IMR-90 (cell line): Measurements from ENCODE around the gene MRC2. TPM values are rescaled to one million over a fixed set of nuclear protein-coding genes. Genes with fewer than 3 reads are reported as not detected.
"Not testable (repeated sequence)": the region's sequence is repeated elsewhere in the genome, so short reads cannot be mapped to it uniquely, and the experiment has no call there.

Experiments used
- ATAC-seq: fragments of 200-7000 bp; cut with Tn5 transposase; 2 replicates; pipeline ENCODE4 v1.9.1; 2020; ENCODE audit warnings: low read depth, mild to moderate bottlenecking, moderate library complexity
- BruUV-seq: library from RNA; stranded (reverse); fragments of 400-500 nt; replicated peaks from 2 replicates; lab custom pipeline; 2021; lab: Mats Ljungman, UMichigan
- CTCF ChIA-PET: fragments of 300-600 bp; formaldehyde crosslinking; extraction: SDS; loops from one replicate; lab custom pipeline; 2021; ENCODE audit warnings: antibody characterized with exemption; lab: Yijun Ruan, JAX
- POLR2A ChIA-PET: fragments of 300-600 bp; sonication (Branson Sonifier 250); formaldehyde crosslinking; loops from one replicate; lab custom pipeline; 2022; ENCODE audit warnings: antibody characterized with exemption; ENCODE audit not compliant: unreplicated experiment; lab: Charles Lee
- DNase-seq: peaks from one replicate; pipeline ENCODE4 v3.0.0; 2013
- H2AFZ ChIP-seq: replicated peaks from 2 replicates; pipeline ENCODE3; 2013; ENCODE audit warnings: low read length, mild to moderate bottlenecking; ENCODE audit not compliant: poor library complexity
- H2AK5ac ChIP-seq: 2 replicates; pipeline ENCODE4 v1.6.1; 2013; ENCODE audit warnings: low read depth, low read length, inconsistent platforms
- H2AK9ac ChIP-seq: replicated peaks from 2 replicates; pipeline ENCODE3; 2013; ENCODE audit warnings: mild to moderate bottlenecking, low read depth, low read length, moderate library complexity; ENCODE audit not compliant: poor library complexity
- H2BK120ac ChIP-seq: 2 replicates; pipeline ENCODE4 v1.6.1; 2013; ENCODE audit warnings: low read depth, low read length, inconsistent platforms
- H2BK15ac ChIP-seq: 3 replicates; pipeline ENCODE4 v1.6.1; 2013; ENCODE audit warnings: low read depth, low read length, inconsistent platforms
- H2BK20ac ChIP-seq: 2 replicates; pipeline ENCODE4 v1.6.1; 2013; ENCODE audit warnings: low read depth, mild to moderate bottlenecking, inconsistent platforms, low read length, moderate library complexity
- H2BK5ac ChIP-seq: 2 replicates; pipeline ENCODE4 v1.6.1; 2013; ENCODE audit warnings: mild to moderate bottlenecking, low read depth, low read length, inconsistent platforms; ENCODE audit not compliant: poor library complexity, severe bottlenecking
- H3K14ac ChIP-seq: replicated peaks from 2 replicates; pipeline ENCODE4 v1.6.1; 2013; ENCODE audit warnings: low read depth, low read length, inconsistent platforms
- H3K18ac ChIP-seq: 2 replicates; pipeline ENCODE4 v1.6.1; 2013; ENCODE audit warnings: low read depth, low read length, control low read depth
- H3K23ac ChIP-seq: 2 replicates; pipeline ENCODE4 v1.6.1; 2013; ENCODE audit warnings: low read depth, low read length, inconsistent platforms
- H3K27ac ChIP-seq: 2 replicates; pipeline ENCODE4 v1.5.1; 2013; ENCODE audit warnings: mild to moderate bottlenecking, control low read depth, low read length; ENCODE audit not compliant: insufficient read depth
- H3K27me3 ChIP-seq: 2 replicates; pipeline ENCODE4 v1.6.1; 2013; ENCODE audit warnings: low read length; ENCODE audit not compliant: control insufficient read depth, insufficient read depth
- H3K36me3 ChIP-seq: 2 replicates; pipeline ENCODE4 v1.6.1; 2013; ENCODE audit warnings: low read length, mixed read lengths; ENCODE audit not compliant: control insufficient read depth, insufficient read depth
- H3K4ac ChIP-seq: 2 replicates; pipeline ENCODE4 v1.6.1; 2013; ENCODE audit warnings: low read depth, low read length, inconsistent platforms
- H3K4me1 ChIP-seq: 2 replicates; pipeline ENCODE4 v1.6.1; 2013; ENCODE audit warnings: low read length, mixed read lengths; ENCODE audit not compliant: control insufficient read depth, insufficient read depth
- H3K4me2 ChIP-seq: 2 replicates; pipeline ENCODE4 v1.6.1; 2013; ENCODE audit warnings: low read depth, mild to moderate bottlenecking, control low read depth, low read length, moderate library complexity
- H3K4me3 ChIP-seq: 2 replicates; pipeline ENCODE4 v1.5.1; 2013; ENCODE audit warnings: low read depth, mild to moderate bottlenecking, control low read depth, low read length, moderate library complexity; ENCODE audit not compliant: insufficient read depth
- H3K56ac ChIP-seq: 2 replicates; pipeline ENCODE4 v1.6.1; 2013; ENCODE audit warnings: low read length, inconsistent platforms; ENCODE audit not compliant: insufficient read depth; ENCODE audit errors: extremely low read depth
- H3K79me1 ChIP-seq, 2 experiments: 2 replicates each; pipeline ENCODE4 v1.6.1; 2013; ENCODE audit warnings: low read length in 2 of 2, inconsistent platforms in 1 of 2, low read depth in 1 of 2
- H3K9ac ChIP-seq: 2 replicates; pipeline ENCODE4 v1.6.1; 2013; ENCODE audit warnings: low read depth, low read length, control low read depth
- H3K9me1 ChIP-seq: 2 replicates; pipeline ENCODE4 v1.6.1; 2013; ENCODE audit warnings: low read length, inconsistent platforms; ENCODE audit not compliant: insufficient read depth
- H3K9me3 ChIP-seq: 2 replicates; pipeline ENCODE4 v1.6.1; 2013; ENCODE audit warnings: low read length; ENCODE audit not compliant: control insufficient read depth, insufficient read depth
- H4K20me1 ChIP-seq: 2 replicates; pipeline ENCODE4 v1.6.1; 2013; ENCODE audit warnings: low read length, inconsistent platforms; ENCODE audit not compliant: insufficient read depth
- H4K5ac ChIP-seq: 2 replicates; pipeline ENCODE4 v1.6.1; 2013; ENCODE audit warnings: mild to moderate bottlenecking, low read depth, low read length, control low read depth
- H4K8ac ChIP-seq, 2 experiments: 2 replicates each; pipeline ENCODE4 v1.6.1; 2013; ENCODE audit warnings: low read depth in 2 of 2, low read length in 2 of 2, control low read depth in 1 of 2, inconsistent platforms in 1 of 2
- H4K91ac ChIP-seq: 2 replicates; pipeline ENCODE4 v1.6.1; 2013; ENCODE audit warnings: low read depth, low read length, inconsistent platforms; ENCODE audit not compliant: insufficient read depth
- WGBS, 2 experiments: methylation state at CpG; one replicate each; pipeline versions ENCODE4 v1.1.5 to v1.1.7; 2013; ENCODE audit warnings: missing lambda C conversion rate in 2 of 2; ENCODE audit not compliant: insufficient read length in 1 of 2; ENCODE audit errors: extremely low coverage in 2 of 2; 5-methylcytosine and 5-hydroxymethylcytosine counted together
- dilution Hi-C: fragments of 300-500 bp; cut with HindIII; formaldehyde crosslinking; loops from one replicate; pipeline ENCODE4 v1.14.3; 2018; ENCODE audit warnings: low sequenced_read_pairs; ENCODE audit not compliant: unreplicated experiment
- in situ Hi-C: fragments of 300-500 bp; cut with MboI; formaldehyde crosslinking; loops from 3 replicates; pipeline ENCODE4 v1.14.3; 2019; ENCODE audit warnings: low sequenced_read_pairs, inconsistent platforms, mixed read lengths
- intact Hi-C: fragments of 100-400 bp; cut with micrococcal nuclease; formaldehyde crosslinking; loops from 2 replicates; pipeline ENCODE4 v1.10.0; 2022
- polyA plus RNA-seq, 3 experiments: library from polyadenylated mRNA; depleted of rRNA; stranded (reverse); fragments of >200 nt; gene quantifications; 2 replicates each; pipeline ENCODE4 v1.2.3, GENCODE V29; 2012; ENCODE audit warnings: low replicate concordance in 1 of 3
- total RNA-seq: library from RNA; depleted of rRNA; stranded (reverse); fragments of >200 nt; gene quantifications from 2 replicates; pipeline ENCODE4 v1.2.3, GENCODE V29; 2012

MRC2 gene
- total and polyA plus RNA-seq, 2 of the 4 experiments (the other 2 are of a cell fraction): 39.3 to 137 TPM

- H3K4me2 ChIP-seq, H3K56ac ChIP-seq, H4K91ac ChIP-seq, DNase-seq, CTCF ChIA-PET, H2AK9ac ChIP-seq, H2AFZ ChIP-seq, H2BK5ac ChIP-seq, BruUV-seq, H3K27ac ChIP-seq, in situ Hi-C loops, H4K8ac ChIP-seq, H4K5ac ChIP-seq, H3K14ac ChIP-seq, H2BK120ac ChIP-seq, POLR2A ChIA-PET, H3K4me1 ChIP-seq, H3K4me3 ChIP-seq, H3K27me3 ChIP-seq, H3K4ac ChIP-seq, H3K9ac ChIP-seq, H3K18ac ChIP-seq, H3K9me3 ChIP-seq, H4K20me1 ChIP-seq, ATAC-seq, H2BK20ac ChIP-seq, H2AK5ac ChIP-seq, H2BK15ac ChIP-seq, dilution Hi-C loops, H3K23ac ChIP-seq: not testable (repeated sequence)
- peaks cover 39% of the 10 kb centered on the region for H3K36me3 ChIP-seq
- intact Hi-C loops: loop anchor here (5.0 kb wide), 1 partner anchor 40 kb away; no protein-coding TSS in a partner anchor
- 100% methylated on average over 3 of the region's 12 CpGs; no CpG with 5 or more reads in 1 of the 2 experiments for WGBS, 2 experiments
- H3K79me1 ChIP-seq: peaks cover 21 to 40% of the 10 kb centered on the region in 2 experiments
- H3K9me1 ChIP-seq: peaks cover 12% of the 10 kb centered on the region
Observed at GRCh38 chr17:62612289-62612688, 15.2 kb upstream of the MRC2 start.

- H4K20me1 ChIP-seq, H4K91ac ChIP-seq, H3K9me3 ChIP-seq, H3K27me3 ChIP-seq, DNase-seq, CTCF ChIA-PET, H3K4me1 ChIP-seq, H2AFZ ChIP-seq, POLR2A ChIA-PET, H2BK20ac ChIP-seq, BruUV-seq, H2BK15ac ChIP-seq, H3K27ac ChIP-seq, H2AK5ac ChIP-seq, H3K18ac ChIP-seq, H3K56ac ChIP-seq, H2AK9ac ChIP-seq, H3K9ac ChIP-seq, in situ Hi-C loops, H3K4ac ChIP-seq, dilution Hi-C loops, H4K8ac ChIP-seq, H2BK5ac ChIP-seq, H4K5ac ChIP-seq, ATAC-seq, H3K4me2 ChIP-seq, H3K4me3 ChIP-seq, H3K23ac ChIP-seq, H3K14ac ChIP-seq, H2BK120ac ChIP-seq: not testable (repeated sequence)
- Histone ChIP-seq H3K79me1 (peaks cover 21 to 48% of the 10 kb centered on the region in 2 experiments), H3K9me1 (peaks cover 18% of the 10 kb centered on the region), H3K36me3 (peaks cover 37% of the 10 kb centered on the region)
- intact Hi-C loops: loop anchor here (5.0 kb wide), 1 partner anchor 41 kb away; no protein-coding TSS in a partner anchor
- no CpG with 5 or more reads among the region's 4 CpGs for WGBS, 2 experiments
Observed at GRCh38 chr17:62613095-62613494, 14.4 kb upstream of the MRC2 start.
